GM19043 (cell line): ENCODE measurements around the gene MAST2.
"Not testable (repeated sequence)": the region's sequence is repeated elsewhere in the genome, so short reads cannot be mapped to it uniquely, and the experiment has no call there.

Experiments
- ATAC-seq: cut with Tn5 transposase; IDR thresholded peaks from one replicate; pipeline ENCODE4 v1.9.1; 2021; ENCODE audit warnings: low read depth; ENCODE audit not compliant: unreplicated experiment

MAST2 gene

GRCh38 chr1:45806129-45806528, 2.7 kb downstream of the MAST2 start:
- ATAC-seq: no peak

DNA sequence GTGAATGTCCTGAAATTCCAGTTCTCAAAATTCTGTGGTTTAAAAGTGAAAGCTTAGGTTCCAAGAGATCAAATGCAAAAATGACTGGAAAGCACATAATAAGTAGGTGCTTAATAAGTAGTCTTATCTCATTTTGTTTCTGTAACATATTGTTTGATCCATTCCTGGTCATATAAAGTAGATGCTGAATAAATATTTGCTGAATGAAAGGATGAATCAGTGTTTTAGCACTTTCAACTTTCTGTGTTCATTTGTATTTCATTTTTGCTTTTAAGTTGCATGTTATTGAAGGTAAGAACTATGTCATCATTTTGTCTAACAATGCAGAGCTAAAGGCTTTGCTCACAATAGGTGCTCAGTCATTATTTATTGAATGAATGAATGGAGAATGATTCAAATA, 6.3 kb downstream of the MAST2 start:
- ATAC-seq: no peak

GRCh38 chr1:45814776-45815175, 11.4 kb downstream of the MAST2 start:
- ATAC-seq: no peak

GRCh38 chr1:45815667-45816458, 12.5 kb downstream of the MAST2 start:
- no peak for ATAC-seq

- ATAC-seq: no peak
Observed at GRCh38 chr1:45820173-45820572, 16.8 kb downstream of the MAST2 start.

DNA sequence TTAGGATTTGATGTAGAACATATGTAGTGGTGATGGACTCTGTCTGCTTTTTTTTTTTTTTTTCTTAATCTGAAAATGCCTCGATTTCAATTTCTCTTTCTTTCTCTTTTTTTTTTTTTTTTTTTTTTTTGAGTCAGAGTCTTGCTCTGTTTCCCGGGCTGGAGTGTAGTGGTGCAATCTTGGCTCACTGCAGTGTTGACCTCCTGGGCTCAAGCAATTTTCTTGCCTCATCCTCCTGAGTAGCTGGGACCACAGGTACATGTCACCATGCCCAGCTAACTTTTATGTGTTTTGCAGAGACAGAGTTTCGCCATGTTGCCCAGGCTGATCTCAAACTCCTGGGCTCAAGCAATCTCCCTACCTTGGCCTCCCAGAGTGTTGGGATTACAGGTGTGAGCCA, 17.4 kb downstream of the MAST2 start:
- no peak for ATAC-seq

DNA sequence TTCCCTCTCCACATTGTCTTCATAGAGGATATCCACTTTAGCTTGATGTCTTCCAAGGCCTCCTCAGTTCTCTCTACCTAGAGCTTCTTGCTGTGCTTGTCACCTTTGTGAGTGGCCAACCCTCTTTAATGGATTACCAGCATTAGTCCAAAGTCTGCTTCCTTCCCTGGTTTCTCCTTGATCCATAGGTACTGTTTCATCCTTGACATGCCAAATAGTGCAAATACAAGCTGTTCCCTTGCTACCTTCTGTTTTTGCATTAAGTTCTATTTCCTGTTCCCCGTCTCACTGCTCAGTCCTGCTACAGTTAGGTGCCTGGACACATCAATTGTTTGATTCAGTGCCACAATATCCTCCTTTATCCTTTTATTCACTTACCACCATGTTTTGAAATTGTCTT, 19.2 kb downstream of the MAST2 start:
- no peak for ATAC-seq

- ATAC-seq: no peak
Observed at GRCh38 chr1:45824607-45825006, 21.2 kb downstream of the MAST2 start.

DNA sequence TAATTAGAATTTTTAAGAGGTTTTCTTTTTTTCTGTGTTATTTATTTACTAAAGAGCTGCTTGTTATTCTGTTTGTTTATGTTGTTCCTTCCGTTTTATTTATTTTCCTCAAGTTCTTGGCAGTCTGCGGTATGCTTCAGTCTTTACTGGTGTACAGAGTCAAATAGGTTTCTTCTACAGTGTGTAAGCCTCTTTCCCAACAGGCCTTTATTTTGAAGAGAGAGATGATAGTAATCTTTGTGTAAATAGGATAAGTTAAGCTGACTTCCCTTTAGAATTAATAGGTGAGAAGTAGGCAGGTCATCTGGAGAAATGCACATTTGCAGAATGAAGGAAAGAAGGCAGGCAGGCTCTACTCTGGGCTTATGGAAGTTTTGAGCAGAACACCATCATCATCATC, 23.8 kb downstream of the MAST2 start:
- ATAC-seq: no peak

GRCh38 chr1:45828841-45829240, 25.4 kb downstream of the MAST2 start:
- no peak for ATAC-seq

GRCh38 chr1:45833361-45833760, 29.9 kb downstream of the MAST2 start:
- no peak for ATAC-seq

- no peak for ATAC-seq
Observed at GRCh38 chr1:45834689-45835088, 31.3 kb downstream of the MAST2 start.

DNA sequence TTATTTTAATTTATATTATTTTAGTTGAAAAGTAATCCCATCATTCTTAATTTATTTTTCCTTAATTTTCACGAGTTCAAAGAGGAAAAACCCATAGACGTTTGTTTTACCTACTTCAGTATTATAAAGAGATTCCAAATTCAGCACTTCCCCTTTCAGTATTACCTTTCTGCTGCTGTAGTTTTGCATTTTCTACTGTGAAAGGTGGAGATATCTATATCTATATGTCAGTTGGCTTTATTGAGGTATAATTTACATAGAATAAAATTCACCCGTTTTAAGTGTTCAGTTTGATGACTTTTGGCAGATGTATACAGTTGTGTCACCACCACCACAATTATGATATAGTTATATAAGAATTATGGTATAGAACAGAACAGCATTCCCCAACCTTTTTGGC, 33.0 kb downstream of the MAST2 start:
- ATAC-seq: no peak

DNA sequence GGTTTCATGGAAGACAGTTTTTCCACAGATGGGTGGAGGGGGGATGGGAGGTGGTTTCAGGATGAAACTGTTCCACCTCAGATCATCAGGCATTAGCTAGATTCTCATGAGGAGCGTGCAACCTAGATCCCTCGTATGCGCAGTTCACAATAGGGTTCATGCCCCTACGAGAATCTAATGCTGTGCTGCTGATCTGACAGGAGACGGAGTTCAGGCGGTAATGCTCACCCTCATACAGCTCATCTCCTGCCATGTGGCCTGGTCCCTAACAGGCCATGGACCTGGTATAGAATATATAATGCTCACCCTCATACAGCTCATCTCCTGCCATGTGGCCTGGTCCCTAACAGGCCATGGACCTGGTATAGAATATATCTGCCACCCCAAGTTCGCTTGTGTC, 33.4 kb downstream of the MAST2 start:
- not testable (repeated sequence) for ATAC-seq

DNA sequence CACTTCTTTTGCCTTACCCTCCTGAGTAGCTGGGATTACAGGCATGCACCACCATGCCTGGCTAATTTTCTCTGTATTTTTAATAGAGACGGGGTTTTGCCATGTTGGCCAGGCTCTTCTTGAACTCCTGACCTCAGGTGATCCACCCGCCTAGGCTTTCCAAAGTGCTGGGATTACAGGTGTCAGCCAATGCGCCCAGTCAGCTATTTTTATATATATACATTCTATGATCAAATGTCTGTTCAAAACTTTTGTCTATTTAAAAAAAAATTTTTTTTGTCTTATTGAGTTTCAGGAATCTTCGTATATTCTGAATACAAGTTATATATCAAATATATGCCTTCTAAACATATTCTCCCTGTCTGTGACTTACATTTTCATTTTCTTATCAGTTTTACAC, 34.9 kb downstream of the MAST2 start:
- ATAC-seq: not testable (repeated sequence)

DNA sequence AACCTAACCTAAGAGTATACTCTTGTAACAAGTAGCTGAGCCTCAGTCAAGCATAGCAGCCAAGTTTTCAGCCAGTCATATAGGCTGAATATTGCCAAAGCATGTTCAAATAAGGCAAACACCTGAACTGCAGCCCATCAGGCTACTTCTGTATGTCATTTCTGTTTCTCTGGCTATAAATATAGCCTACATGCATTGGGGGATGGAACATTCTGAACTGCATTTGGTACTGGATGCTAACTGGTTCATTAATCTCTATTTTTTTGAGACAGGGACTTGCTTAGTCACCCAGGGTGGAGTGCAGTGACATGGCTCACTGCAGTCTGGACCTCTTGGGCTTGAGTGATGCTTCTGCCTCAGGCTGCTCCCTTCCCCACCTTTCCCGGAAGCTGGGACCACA, 37.3 kb downstream of the MAST2 start:
- ATAC-seq: peak; percentile 54

GRCh38 chr1:45842786-45843185, 39.4 kb downstream of the MAST2 start:
- ATAC-seq: no peak

- no peak for ATAC-seq
Observed at GRCh38 chr1:45843474-45843905, 40.1 kb downstream of the MAST2 start.

DNA sequence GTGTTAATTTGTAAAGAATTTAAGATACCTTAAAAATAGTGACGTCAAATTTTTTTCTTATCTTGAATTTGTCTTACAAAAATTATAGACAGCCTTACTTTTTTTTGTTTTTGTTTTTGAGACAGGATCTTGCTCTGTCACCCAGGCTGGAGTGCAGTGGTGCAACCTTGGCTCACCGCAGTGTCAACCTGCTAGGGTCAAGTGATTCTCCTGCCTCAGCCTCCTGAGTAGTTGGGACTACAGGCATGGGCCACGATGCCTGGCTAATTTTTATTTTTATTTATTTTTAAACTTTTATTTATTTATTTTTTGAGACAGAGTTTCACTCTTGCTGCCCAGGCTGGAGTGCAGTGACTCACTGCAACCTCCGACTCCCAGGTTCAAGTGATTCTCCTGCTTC, 40.6 kb downstream of the MAST2 start:
- ATAC-seq: not testable (repeated sequence)

GRCh38 chr1:45846931-45847330, 43.5 kb downstream of the MAST2 start:
- no peak for ATAC-seq

DNA sequence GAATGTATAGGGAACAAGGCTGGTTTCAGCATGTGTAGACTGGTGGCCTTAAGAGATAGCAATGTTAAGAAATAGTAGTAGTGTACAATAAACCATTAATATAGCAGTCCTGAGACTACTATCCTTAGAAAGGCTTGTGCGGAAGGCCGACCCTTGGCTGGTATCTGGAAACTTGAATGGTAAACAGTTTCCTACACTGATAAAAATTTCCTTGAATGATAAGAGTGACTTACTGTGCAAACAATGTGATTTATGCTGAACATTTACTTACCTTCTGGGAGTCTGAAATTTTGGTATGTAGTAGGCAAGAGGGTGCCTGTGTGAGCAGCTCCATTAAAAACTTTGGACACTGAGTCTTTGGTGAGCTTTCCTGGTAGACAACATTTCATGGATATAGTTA, 44.7 kb downstream of the MAST2 start:
- no peak for ATAC-seq

- no peak for ATAC-seq
Observed at GRCh38 chr1:45848714-45849113, 45.3 kb downstream of the MAST2 start.

DNA sequence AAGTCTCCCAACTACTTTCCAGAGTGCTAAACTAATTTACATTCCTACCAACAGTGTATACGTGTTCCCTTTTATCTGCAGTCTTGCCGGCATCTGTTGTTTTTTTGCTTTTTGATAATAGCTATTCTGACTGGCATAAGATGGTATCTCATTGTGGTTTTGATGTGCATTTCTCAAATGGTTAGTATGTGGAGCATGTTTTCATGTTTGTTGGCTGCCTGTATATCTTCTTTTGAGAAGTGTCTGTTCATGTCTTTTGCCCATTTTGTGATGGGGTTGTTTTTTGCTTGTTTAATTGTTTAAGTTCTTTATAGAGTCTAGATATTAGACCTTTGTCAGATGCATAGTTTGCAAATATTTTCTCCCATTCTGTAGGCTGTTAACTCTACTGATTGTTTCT, 46.6 kb downstream of the MAST2 start:
- no peak for ATAC-seq
